Heart left ventricle (tissue), 13 donors: ENCODE results near the gene SLC5A4.

Source experiments
- POLR2A ChIP-seq, 2 donors: fragments of 450-650 bp; IDR thresholded peaks; one replicate each; pipeline ENCODE4 v1.6.1; 2017; ENCODE audit warnings: antibody characterized with exemption in 2 of 2, mild to moderate bottlenecking in 2 of 2, moderate library complexity in 2 of 2
- TF ChIP-seq, protein P1 (sequence below), 12 donors: fragments of 200-600 bp; sonication (generic) in 4 of 12; IDR thresholded peaks; one replicate each; pipeline versions ENCODE4 v1.5.0 to v1.8.0; 2018 to 2022; ENCODE audit warnings: antibody characterized with exemption in 12 of 12, mild to moderate bottlenecking in 5 of 12
- donor health status: ischemic (EF 13 %, LVEDD 7.1; RV severe dilation, severe dysfunction).
- donor health status: DM: no; HTN: yes; CAD: no.
- donor health status: DM: no; HTN: no; CAD: no.
- donor health status: ischemic (EF 25% LVEDD 6.9; RV normal size, moderate dysfunction).
- donor health status: ischemic (EF 25% LVEDD 5.7; RV mildly dilated, moderate dysfunction).
- donor health status: ischemic (EF 35%, LVEDD 5.7; RV mildly dilated, moderate dysfunction).
- donor health status: nonischemic (EF 11% LVEDD 7.7; RV severe dilation, severe dysfunction).
- donor health status: DM: yes; HTN: yes; CAD: no.
- donor health status: PGD.
- donor health status: ischemic (EF 29% LVEDD 5.4; RV normal size, mild dysfunction).
- donor health status: nonischemic (EF 23%, LVEDD 6.1; RV moderate dilation, normal function).

DNA sequence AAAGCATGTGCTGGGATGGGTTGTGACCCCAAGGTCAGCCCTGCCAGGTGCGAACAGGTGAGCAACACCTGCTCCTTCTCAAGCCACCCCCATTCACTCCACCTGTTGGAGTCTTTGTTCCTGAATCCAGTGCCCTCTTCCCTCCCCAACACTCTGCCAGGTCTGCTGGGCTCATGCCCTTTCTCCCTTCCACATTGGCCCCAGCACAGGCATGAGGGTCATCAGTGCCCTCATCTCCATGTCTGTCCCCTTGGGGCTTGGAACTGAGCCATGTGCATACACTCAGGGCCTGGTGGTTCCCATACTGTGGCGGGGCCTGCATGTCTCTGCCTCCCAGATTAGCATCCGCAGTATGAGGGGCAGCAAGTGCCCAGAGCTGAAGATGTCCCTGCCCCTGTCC lies 69.3 kb downstream of the SLC5A4 start:
- TF ChIP-seq, protein P1, sequence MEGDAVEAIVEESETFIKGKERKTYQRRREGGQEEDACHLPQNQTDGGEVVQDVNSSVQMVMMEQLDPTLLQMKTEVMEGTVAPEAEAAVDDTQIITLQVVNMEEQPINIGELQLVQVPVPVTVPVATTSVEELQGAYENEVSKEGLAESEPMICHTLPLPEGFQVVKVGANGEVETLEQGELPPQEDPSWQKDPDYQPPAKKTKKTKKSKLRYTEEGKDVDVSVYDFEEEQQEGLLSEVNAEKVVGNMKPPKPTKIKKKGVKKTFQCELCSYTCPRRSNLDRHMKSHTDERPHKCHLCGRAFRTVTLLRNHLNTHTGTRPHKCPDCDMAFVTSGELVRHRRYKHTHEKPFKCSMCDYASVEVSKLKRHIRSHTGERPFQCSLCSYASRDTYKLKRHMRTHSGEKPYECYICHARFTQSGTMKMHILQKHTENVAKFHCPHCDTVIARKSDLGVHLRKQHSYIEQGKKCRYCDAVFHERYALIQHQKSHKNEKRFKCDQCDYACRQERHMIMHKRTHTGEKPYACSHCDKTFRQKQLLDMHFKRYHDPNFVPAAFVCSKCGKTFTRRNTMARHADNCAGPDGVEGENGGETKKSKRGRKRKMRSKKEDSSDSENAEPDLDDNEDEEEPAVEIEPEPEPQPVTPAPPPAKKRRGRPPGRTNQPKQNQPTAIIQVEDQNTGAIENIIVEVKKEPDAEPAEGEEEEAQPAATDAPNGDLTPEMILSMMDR (IDR thresholded peaks at IDR 0.05) = no peak
- TF ChIP-seq POLR2A (IDR thresholded peaks at IDR 0.05) = no peak
